HepG2 (cell line): ENCODE results near the gene BCAS3. TPM values are rescaled to one million over a fixed set of nuclear protein-coding genes. Genes with fewer than 3 reads are reported as not detected.
A peak's percentile ranks its signal among the peaks of the same experiment; 100 is the strongest.

ENCODE experiments used
- ATF3 ChIP-seq: sonication (generic); formaldehyde crosslinking; IDR thresholded peaks from 2 replicates; pipeline ENCODE4 v1.4.0; 2020; ENCODE audit warnings: missing genetic modification reagents
- BRCA1 ChIP-seq: sonication (generic); formaldehyde crosslinking; IDR thresholded peaks from 2 replicates; pipeline ENCODE4 v1.4.0; 2020; ENCODE audit warnings: missing genetic modification reagents
- FOXO1 ChIP-seq: sonication (generic); formaldehyde crosslinking; IDR thresholded peaks from 2 replicates; pipeline ENCODE4 v1.4.0; 2020; ENCODE audit warnings: missing genetic modification reagents
- GTF3A ChIP-seq: sonication (generic); formaldehyde crosslinking; conservative IDR thresholded peaks from 2 replicates; pipeline ENCODE4 v1.4.0; 2020; ENCODE audit warnings: mild to moderate bottlenecking, missing genetic modification reagents
- HMG20B ChIP-seq: conservative IDR thresholded peaks from 2 replicates; pipeline ENCODE4 v1.6.1; 2016; ENCODE audit warnings: missing genetic modification reagents, missing compliant biosample characterization
- MLXIP ChIP-seq: sonication (generic); formaldehyde crosslinking; IDR thresholded peaks from 2 replicates; pipeline ENCODE4 v1.9.0; 2021; ENCODE audit warnings: missing genetic modification reagents, borderline replicate concordance
- NR2F2 ChIP-seq: IDR thresholded peaks from 2 replicates; pipeline ENCODE4 v1.6.1; 2012; ENCODE audit warnings: low read depth, inconsistent platforms, borderline replicate concordance
- POGZ ChIP-seq: sonication (generic); formaldehyde crosslinking; IDR thresholded peaks from 2 replicates; pipeline ENCODE4 v1.4.0; 2020; ENCODE audit warnings: mild to moderate bottlenecking, missing genetic modification reagents
- RNF219 ChIP-seq: sonication (generic); formaldehyde crosslinking; IDR thresholded peaks from 2 replicates; pipeline ENCODE4 v1.5.0; 2020; ENCODE audit warnings: mild to moderate bottlenecking, missing genetic modification reagents
- SKIL ChIP-seq: sonication (generic); formaldehyde crosslinking; IDR thresholded peaks from 2 replicates; pipeline ENCODE4 v1.8.0; 2022; ENCODE audit warnings: missing genetic modification reagents, mild to moderate bottlenecking, moderate library complexity, borderline replicate concordance
- ZFX ChIP-seq: sonication (generic); formaldehyde crosslinking; IDR thresholded peaks from 2 replicates; pipeline ENCODE4 v1.4.0; 2020; ENCODE audit warnings: mild to moderate bottlenecking, low read depth, missing genetic modification reagents, moderate library complexity
- ZNF136 ChIP-seq: sonication (generic); formaldehyde crosslinking; IDR thresholded peaks from 2 replicates; pipeline ENCODE4 v1.8.1; 2022; ENCODE audit warnings: low read depth, mild to moderate bottlenecking, moderate library complexity, missing genetic modification reagents
- ZNF432 ChIP-seq: sonication (generic); formaldehyde crosslinking; IDR thresholded peaks from 2 replicates; pipeline ENCODE4 v1.5.0; 2020; ENCODE audit warnings: missing genetic modification reagents, mild to moderate bottlenecking, borderline replicate concordance
- ZNF597 ChIP-seq: sonication (generic); formaldehyde crosslinking; IDR thresholded peaks from 2 replicates; pipeline ENCODE4 v1.5.0; 2020; ENCODE audit warnings: missing genetic modification reagents
- ZNF776 ChIP-seq: sonication (generic); formaldehyde crosslinking; IDR thresholded peaks from 2 replicates; pipeline ENCODE4 v1.4.0; 2020; ENCODE audit warnings: mild to moderate bottlenecking, missing genetic modification reagents
- ZNF788 ChIP-seq: sonication (generic); formaldehyde crosslinking; IDR thresholded peaks from 2 replicates; pipeline ENCODE4 v1.5.0; 2020; ENCODE audit warnings: mild to moderate bottlenecking, missing genetic modification reagents, borderline replicate concordance
- ZSCAN20 ChIP-seq: sonication (generic); formaldehyde crosslinking; IDR thresholded peaks from 2 replicates; pipeline ENCODE4 v1.4.0; 2020; ENCODE audit warnings: missing genetic modification reagents, mild to moderate bottlenecking, borderline replicate concordance
- ZSCAN5A ChIP-seq: sonication (generic); formaldehyde crosslinking; IDR thresholded peaks from 2 replicates; pipeline ENCODE4 v1.8.0; 2022; ENCODE audit warnings: mild to moderate bottlenecking, missing genetic modification reagents, borderline replicate concordance
- polyA plus RNA-seq, 8 experiments: library from polyadenylated mRNA; depleted of rRNA in 3 of 8; stranded (reverse) in 7 of 8; unstranded in 1 of 8; fragments of >200 nt; fragmentation: Illumina TruSeq in 4 of 8; extraction: Trizol in 4 of 8; gene quantifications; 2 replicates each; pipeline versions ENCODE4 v1.2.1 to v1.2.3, GENCODE V29; 2011 to 2016; ENCODE audit warnings: low read depth in 4 of 8, missing spikeins in 1 of 8, mixed read lengths in 1 of 8; ENCODE audit not compliant: insufficient read depth in 1 of 8
- total RNA-seq, 5 experiments: library from RNA; depleted of rRNA; stranded (reverse); fragments of >200 nt; fragmentation: Illumina TruSeq; extraction: Trizol; gene quantifications; 2 replicates each; pipeline ENCODE4 v1.2.3, GENCODE V29; 2016; ENCODE audit warnings: low read depth in 1 of 5

BCAS3 gene
- total and polyA plus RNA-seq, 2 of the 13 experiments (the other 11 are each of a cell fraction or from before 2014, with no cell fraction given), result 10.7 to 11.2 TPM

- peak; percentile 39; the same call in 1 of the 2 replicates for TF ChIP-seq ZFX
- no peak for TF ChIP-seq GTF3A (CRISPR knock-in tag)
- TF ChIP-seq FOXO1 (CRISPR knock-in tag), result 0 out of 2 replicates have a peak, but pooled peaks have one; percentile 17
- no peak for TF ChIP-seq ZNF136 (CRISPR knock-in tag)
- TF ChIP-seq POGZ, result no peak; the same call in none of the 2 replicates
- no peak for TF ChIP-seq MLXIP
- TF ChIP-seq ZSCAN5A (CRISPR knock-in tag), result no peak
- no peak for TF ChIP-seq ATF3 (CRISPR knock-in tag)
- no peak for TF ChIP-seq RNF219 (CRISPR knock-in tag)
- no peak for TF ChIP-seq ZNF776 (CRISPR knock-in tag)
- no peak for TF ChIP-seq ZNF597 (CRISPR knock-in tag)
- no peak for TF ChIP-seq ZSCAN20 (CRISPR knock-in tag)
- no peak for TF ChIP-seq ZNF432 (CRISPR knock-in tag)
- peak; percentile 10; the same call in 1 of the 2 replicates for TF ChIP-seq SKIL (CRISPR knock-in tag)
- no peak for TF ChIP-seq HMG20B
- peak; percentile 53; the same call in 1 of the 2 replicates for TF ChIP-seq ZNF788 (CRISPR knock-in tag)
- peak; percentile 44; the same call in 1 of the 2 replicates for TF ChIP-seq NR2F2
- TF ChIP-seq BRCA1 (CRISPR knock-in tag), result no peak
Observed at GRCh38 chr17:61379457-61380216, 702.0 kb downstream of the BCAS3 start (continued).
